GM12875 (cell line): ENCODE data around the gene GLYR1.

Experiments
- H3K4me3 ChIP-seq: one replicate; pipeline ENCODE4 v1.5.1; 2011; ENCODE audit warnings: low read depth, low read length, control low read depth
- CTCF ChIP-seq: IDR thresholded peaks from 2 replicates; pipeline ENCODE4 v1.5.1; 2011; ENCODE audit warnings: low read depth, mild to moderate bottlenecking, control low read depth, inconsistent platforms, low read length, moderate library complexity, borderline replicate concordance; ENCODE audit not compliant: insufficient read depth

GLYR1 gene

GRCh38 chr16:4814542-4815173, 32.4 kb downstream of the GLYR1 start:
- no peak overlapping the region for H3K4me3 ChIP-seq
- no peak for TF ChIP-seq CTCF

- no peak overlapping the region for H3K4me3 ChIP-seq
- TF ChIP-seq CTCF = no peak
Observed at GRCh38 chr16:4814046-4814445, 33.0 kb downstream of the GLYR1 start.

GRCh38 chr16:4813251-4814003, 33.7 kb downstream of the GLYR1 start:
- no peak for TF ChIP-seq CTCF
- H3K4me3 ChIP-seq = no peak overlapping the region

- H3K4me3 ChIP-seq = no peak overlapping the region
- no peak for TF ChIP-seq CTCF
Observed at GRCh38 chr16:4811773-4812172, 35.3 kb downstream of the GLYR1 start.

GRCh38 chr16:4811242-4811641, 35.8 kb downstream of the GLYR1 start:
- no peak overlapping the region for H3K4me3 ChIP-seq
- TF ChIP-seq CTCF = no peak

- H3K4me3 ChIP-seq = no peak overlapping the region
Observed at GRCh38 chr16:4806280-4806679, 40.8 kb downstream of the GLYR1 start.

More at GRCh38 chr16:4806280-4806679, 40.8 kb downstream of the GLYR1 start:
- TF ChIP-seq CTCF = no peak
